Liver (tissue), 9 donors: ENCODE measurements around the gene TGFBR1. TPM values are rescaled to one million over a fixed set of nuclear protein-coding genes. Genes with fewer than 3 reads are reported as not detected.

Experiments
- DNase-seq: peaks from one replicate; pipeline ENCODE4 v3.0.0-alpha.2; 2017; ENCODE audit warnings: low spot score
- H3K27ac ChIP-seq, 2 donors: one replicate each; pipeline ENCODE4 v1.7.0; 2013; ENCODE audit warnings: inconsistent platforms in 2 of 2, low read length in 2 of 2, control low read depth in 1 of 2, low read depth in 1 of 2, mild to moderate bottlenecking in 1 of 2
- H3K27me3 ChIP-seq, 4 donors: one replicate each; pipeline versions ENCODE4 v1.6.1 to v1.7.0; 2013; ENCODE audit warnings: low read length in 3 of 4, inconsistent platforms in 1 of 4, mild to moderate bottlenecking in 1 of 4, moderate library complexity in 1 of 4; ENCODE audit not compliant: control insufficient read depth in 4 of 4, insufficient read depth in 4 of 4
- H3K36me3 ChIP-seq, 4 donors: one replicate each; pipeline versions ENCODE4 v1.6.1 to v1.7.0; 2013; ENCODE audit warnings: low read length in 3 of 4, mild to moderate bottlenecking in 3 of 4, low read depth in 1 of 4, moderate library complexity in 1 of 4; ENCODE audit not compliant: control insufficient read depth in 4 of 4, insufficient read depth in 3 of 4
- H3K4me1 ChIP-seq, 4 donors: one replicate each; pipeline versions ENCODE4 v1.6.1 to v1.7.0; 2013; ENCODE audit warnings: low read length in 3 of 4, mild to moderate bottlenecking in 3 of 4, moderate library complexity in 1 of 4; ENCODE audit not compliant: control insufficient read depth in 4 of 4, insufficient read depth in 4 of 4
- H3K4me3 ChIP-seq, 3 donors: one replicate each; pipeline versions ENCODE4 v1.6.1 to v1.7.0; 2013; ENCODE audit warnings: low read length in 3 of 3, control low read depth in 1 of 3, low read depth in 1 of 3, mild to moderate bottlenecking in 1 of 3
- H3K9ac ChIP-seq, 2 donors: one replicate each; pipeline ENCODE4 v1.7.0; 2013; ENCODE audit warnings: low read length in 2 of 2, mild to moderate bottlenecking in 2 of 2, moderate library complexity in 2 of 2, control low read depth in 1 of 2, low read depth in 1 of 2
- H3K9me3 ChIP-seq, 4 donors: one replicate each; pipeline versions ENCODE4 v1.6.1 to v1.7.0; 2013; ENCODE audit warnings: low read length in 3 of 4; ENCODE audit not compliant: control insufficient read depth in 4 of 4
- ATF3 ChIP-seq: IDR thresholded peaks from 2 replicates; pipeline ENCODE4 v1.6.1; 2016; ENCODE audit warnings: antibody characterized with exemption
- EGR1 ChIP-seq, 2 donors: IDR thresholded peaks; 2 replicates each; pipeline ENCODE4 v1.6.1; 2016 to 2018; ENCODE audit warnings: antibody characterized with exemption in 2 of 2, low read depth in 2 of 2
- FOXA1 ChIP-seq: IDR thresholded peaks from 2 replicates; pipeline ENCODE4 v1.6.1; 2016; ENCODE audit warnings: antibody characterized with exemption
- FOXA2 ChIP-seq: IDR thresholded peaks from 2 replicates; pipeline ENCODE4 v1.6.1; 2016; ENCODE audit warnings: antibody characterized with exemption
- GABPA ChIP-seq, 2 donors: IDR thresholded peaks in 1 of 2; conservative IDR thresholded peaks in 1 of 2; 2 replicates each; pipeline ENCODE4 v1.6.1; 2016; ENCODE audit warnings: antibody characterized with exemption in 2 of 2, mild to moderate bottlenecking in 1 of 2, moderate library complexity in 1 of 2
- HNF4A ChIP-seq, 2 donors: conservative IDR thresholded peaks; 2 replicates each; pipeline ENCODE4 v1.6.1; 2016; ENCODE audit warnings: antibody characterized with exemption in 2 of 2, mild to moderate bottlenecking in 2 of 2
- HNF4G ChIP-seq: IDR thresholded peaks from 2 replicates; pipeline ENCODE4 v1.6.1; 2016; ENCODE audit warnings: antibody characterized with exemption
- JUND ChIP-seq, 2 donors: IDR thresholded peaks; 2 replicates each; pipeline ENCODE4 v1.6.1; 2016; ENCODE audit warnings: antibody characterized with exemption in 2 of 2
- MAX ChIP-seq: IDR thresholded peaks from 2 replicates; pipeline ENCODE4 v1.6.1; 2016; ENCODE audit warnings: antibody characterized with exemption
- NR2F2 ChIP-seq: IDR thresholded peaks from 2 replicates; pipeline ENCODE4 v1.6.1; 2016; ENCODE audit warnings: antibody characterized with exemption
- RAD21 ChIP-seq, 2 donors: IDR thresholded peaks; 2 replicates each; pipeline ENCODE4 v1.6.1; 2016; ENCODE audit warnings: antibody characterized with exemption in 2 of 2, mild to moderate bottlenecking in 2 of 2
- RXRA ChIP-seq, 2 donors: IDR thresholded peaks; 2 replicates each; pipeline ENCODE4 v1.6.1; 2017 to 2018; ENCODE audit warnings: antibody characterized with exemption in 2 of 2, mild to moderate bottlenecking in 1 of 2
- SP1 ChIP-seq: IDR thresholded peaks from 2 replicates; pipeline ENCODE4 v1.6.1; 2018; ENCODE audit warnings: antibody characterized with exemption, mild to moderate bottlenecking
- TAF1 ChIP-seq: conservative IDR thresholded peaks from 2 replicates; pipeline ENCODE4 v1.6.1; 2016; ENCODE audit warnings: antibody characterized with exemption, mild to moderate bottlenecking
- WGBS: extraction: QIAGEN DNeasy Blood & Tissue Kit; methylation state at CpG from one replicate; pipeline ENCODE4 v1.1.7; 2013; 5-methylcytosine and 5-hydroxymethylcytosine counted together
- polyA plus RNA-seq, 2 donors: library from polyadenylated mRNA; stranded (reverse) in 1 of 2; unstranded in 1 of 2; fragments of 200-250 nt in 1 of 2; fragments of >200 nt in 1 of 2; fragmentation: Nextera tagmentation in 1 of 2; extraction: Ambion mirVana in 1 of 2; gene quantifications; one replicate each; pipeline versions ENCODE4 v1.2.1 to v1.2.3, GENCODE V29; 2013 to 2015
- total RNA-seq, 2 donors: library from RNA; depleted of rRNA; stranded (reverse); fragments of >200 nt; gene quantifications; one replicate each; pipeline ENCODE4 v1.2.3, GENCODE V29; 2014
- TF ChIP-seq, protein P1 (sequence below): fragments of 150-350 bp; IDR thresholded peaks from 2 replicates; pipeline ENCODE4 v1.5.1; 2017; ENCODE audit warnings: improper control_type of control experiment, low read depth, low read length; ENCODE audit not compliant: missing input control
- TF ChIP-seq, protein P2 (sequence below): IDR thresholded peaks from 2 replicates; pipeline ENCODE4 v1.6.1; 2016; ENCODE audit warnings: antibody characterized with exemption, mild to moderate bottlenecking
- TF ChIP-seq, protein P3 (sequence below): IDR thresholded peaks from 2 replicates; pipeline ENCODE4 v1.6.1; 2016; ENCODE audit warnings: antibody characterized with exemption
- donor health status: healthy.
- donor health status: healthy.
- donor health status: healthy.
- donor health status: healthy.
- donor health status: healthy.

TGFBR1 gene
- total and polyA plus RNA-seq, 4 donors, result 3.1 to 18.2 (median 11.0) TPM

GRCh38 chr9:99166149-99166548, 61.2 kb downstream of the TGFBR1 start:
- H3K4me3 ChIP-seq, result no peak overlapping the region
- no peaks in the 10 kb centered on the region for H3K27me3 ChIP-seq
- no peak overlapping the region for H3K9ac ChIP-seq
- 88% methylated on average over 2 of the region's 2 CpGs for WGBS
- no peak for TF ChIP-seq TAF1
- no peak for TF ChIP-seq ATF3
- no peak for TF ChIP-seq HNF4G
- no peak for TF ChIP-seq NR2F2
- TF ChIP-seq RXRA (IDR thresholded peaks at IDR 0.05), result no peak
- no peak for TF ChIP-seq GABPA (IDR thresholded peaks at IDR 0.05 in 1 of 2, conservative IDR thresholded peaks at IDR 0.05 in 1 of 2)
- TF ChIP-seq EGR1 (IDR thresholded peaks at IDR 0.05; ENCODE audit: low read depth in 2 of 2), result no peak
- TF ChIP-seq SP1, result no peak
- TF ChIP-seq HNF4A (conservative IDR thresholded peaks at IDR 0.05), result no peak
- H3K27ac ChIP-seq, result no peak overlapping the region
- DNase-seq, result no peak
- H3K4me1 ChIP-seq, result no peaks in the 10 kb centered on the region
- no peaks in the 10 kb centered on the region for H3K36me3 ChIP-seq
- H3K9me3 ChIP-seq, result no peaks in the 10 kb centered on the region

- H3K36me3 ChIP-seq, result no peaks in the 10 kb centered on the region
These were observed 62.2 kb downstream of the TGFBR1 start for GRCh38 chr9:99167119-99167518.

DNA sequence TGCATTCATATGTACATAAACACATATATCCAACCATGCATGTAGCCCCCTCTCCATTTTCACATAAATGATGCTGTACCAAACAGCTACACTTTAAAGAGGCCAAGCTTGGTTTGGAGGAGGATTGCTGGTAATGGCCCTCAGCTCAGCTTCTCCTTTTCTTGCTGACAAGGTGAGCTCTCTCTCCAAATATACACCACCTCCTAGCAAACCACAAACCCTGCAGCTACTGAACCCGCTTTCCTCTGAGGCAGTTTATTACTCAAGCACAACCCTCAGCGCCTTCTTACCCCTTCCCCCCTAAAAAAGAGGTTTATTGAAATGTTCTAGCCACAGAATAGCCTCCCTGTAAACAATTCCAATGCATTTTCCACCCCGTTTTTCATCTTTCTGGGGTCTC, 62.8 kb downstream of the TGFBR1 start:
- H3K9ac ChIP-seq, result no peak overlapping the region
- H3K9me3 ChIP-seq, result no peaks in the 10 kb centered on the region
- H3K27ac ChIP-seq, result no peak overlapping the region
- WGBS, result 64% methylated on average over 3 of the region's 3 CpGs
- no peak for TF ChIP-seq SP1
- no peaks in the 10 kb centered on the region for H3K27me3 ChIP-seq
- DNase-seq, result no peak
- no peaks in the 10 kb centered on the region for H3K36me3 ChIP-seq
- H3K4me1 ChIP-seq, result no peaks in the 10 kb centered on the region
- H3K4me3 ChIP-seq, result no peak overlapping the region

More at GRCh38 chr9:99167119-99167518, 62.2 kb downstream of the TGFBR1 start:
- no peak overlapping the region for H3K27ac ChIP-seq
- H3K27me3 ChIP-seq, result no peaks in the 10 kb centered on the region
- 71% methylated on average over 4 of the region's 4 CpGs for WGBS
- H3K9ac ChIP-seq, result no peak overlapping the region
- TF ChIP-seq TAF1, result no peak
- H3K4me3 ChIP-seq, result no peak overlapping the region
- no peaks in the 10 kb centered on the region for H3K4me1 ChIP-seq
- H3K9me3 ChIP-seq, result no peaks in the 10 kb centered on the region
- DNase-seq, result no peak

DNA sequence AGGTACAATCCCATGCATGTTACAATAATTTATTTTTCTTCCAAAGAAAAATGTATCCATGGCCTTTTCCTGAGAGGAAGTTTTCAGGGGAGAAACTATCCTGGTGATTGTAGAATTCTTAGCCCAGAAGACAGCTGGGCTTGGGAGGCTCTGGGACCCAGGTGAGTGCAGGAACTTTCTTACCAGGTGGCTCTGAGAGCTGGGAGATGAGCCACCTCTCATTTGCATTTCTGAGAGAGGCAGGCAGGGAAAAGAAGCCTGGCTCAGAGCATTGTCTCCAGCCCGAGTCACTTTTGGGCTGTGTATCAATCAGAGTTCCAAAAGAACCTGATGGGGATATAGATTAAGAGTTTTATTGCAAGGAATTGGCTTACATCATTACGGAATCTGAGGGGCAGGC, 64.2 kb downstream of the TGFBR1 start:
- Histone ChIP-seq H3K4me3 (no peak overlapping the region), H3K9ac (no peak overlapping the region), H3K4me1 (no peaks in the 10 kb centered on the region), H3K9me3 (no peaks in the 10 kb centered on the region), H3K27me3 (no peaks in the 10 kb centered on the region), H3K27ac (no peak overlapping the region), H3K36me3 (no peaks in the 10 kb centered on the region)
- no peak for DNase-seq
- 73% methylated on average over 2 of the region's 2 CpGs for WGBS
- no peak for TF ChIP-seq FOXA2
- no peak for TF ChIP-seq GABPA (IDR thresholded peaks at IDR 0.05 in 1 of 2, conservative IDR thresholded peaks at IDR 0.05 in 1 of 2)
- TF ChIP-seq, protein P1, sequence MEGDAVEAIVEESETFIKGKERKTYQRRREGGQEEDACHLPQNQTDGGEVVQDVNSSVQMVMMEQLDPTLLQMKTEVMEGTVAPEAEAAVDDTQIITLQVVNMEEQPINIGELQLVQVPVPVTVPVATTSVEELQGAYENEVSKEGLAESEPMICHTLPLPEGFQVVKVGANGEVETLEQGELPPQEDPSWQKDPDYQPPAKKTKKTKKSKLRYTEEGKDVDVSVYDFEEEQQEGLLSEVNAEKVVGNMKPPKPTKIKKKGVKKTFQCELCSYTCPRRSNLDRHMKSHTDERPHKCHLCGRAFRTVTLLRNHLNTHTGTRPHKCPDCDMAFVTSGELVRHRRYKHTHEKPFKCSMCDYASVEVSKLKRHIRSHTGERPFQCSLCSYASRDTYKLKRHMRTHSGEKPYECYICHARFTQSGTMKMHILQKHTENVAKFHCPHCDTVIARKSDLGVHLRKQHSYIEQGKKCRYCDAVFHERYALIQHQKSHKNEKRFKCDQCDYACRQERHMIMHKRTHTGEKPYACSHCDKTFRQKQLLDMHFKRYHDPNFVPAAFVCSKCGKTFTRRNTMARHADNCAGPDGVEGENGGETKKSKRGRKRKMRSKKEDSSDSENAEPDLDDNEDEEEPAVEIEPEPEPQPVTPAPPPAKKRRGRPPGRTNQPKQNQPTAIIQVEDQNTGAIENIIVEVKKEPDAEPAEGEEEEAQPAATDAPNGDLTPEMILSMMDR, result no peak
- no peak for TF ChIP-seq JUND (IDR thresholded peaks at IDR 0.05)
- no peak for TF ChIP-seq EGR1 (IDR thresholded peaks at IDR 0.05; ENCODE audit: low read depth in 2 of 2)
- TF ChIP-seq SP1, result no peak
- TF ChIP-seq HNF4A (conservative IDR thresholded peaks at IDR 0.05), result no peak
- TF ChIP-seq, protein P2, sequence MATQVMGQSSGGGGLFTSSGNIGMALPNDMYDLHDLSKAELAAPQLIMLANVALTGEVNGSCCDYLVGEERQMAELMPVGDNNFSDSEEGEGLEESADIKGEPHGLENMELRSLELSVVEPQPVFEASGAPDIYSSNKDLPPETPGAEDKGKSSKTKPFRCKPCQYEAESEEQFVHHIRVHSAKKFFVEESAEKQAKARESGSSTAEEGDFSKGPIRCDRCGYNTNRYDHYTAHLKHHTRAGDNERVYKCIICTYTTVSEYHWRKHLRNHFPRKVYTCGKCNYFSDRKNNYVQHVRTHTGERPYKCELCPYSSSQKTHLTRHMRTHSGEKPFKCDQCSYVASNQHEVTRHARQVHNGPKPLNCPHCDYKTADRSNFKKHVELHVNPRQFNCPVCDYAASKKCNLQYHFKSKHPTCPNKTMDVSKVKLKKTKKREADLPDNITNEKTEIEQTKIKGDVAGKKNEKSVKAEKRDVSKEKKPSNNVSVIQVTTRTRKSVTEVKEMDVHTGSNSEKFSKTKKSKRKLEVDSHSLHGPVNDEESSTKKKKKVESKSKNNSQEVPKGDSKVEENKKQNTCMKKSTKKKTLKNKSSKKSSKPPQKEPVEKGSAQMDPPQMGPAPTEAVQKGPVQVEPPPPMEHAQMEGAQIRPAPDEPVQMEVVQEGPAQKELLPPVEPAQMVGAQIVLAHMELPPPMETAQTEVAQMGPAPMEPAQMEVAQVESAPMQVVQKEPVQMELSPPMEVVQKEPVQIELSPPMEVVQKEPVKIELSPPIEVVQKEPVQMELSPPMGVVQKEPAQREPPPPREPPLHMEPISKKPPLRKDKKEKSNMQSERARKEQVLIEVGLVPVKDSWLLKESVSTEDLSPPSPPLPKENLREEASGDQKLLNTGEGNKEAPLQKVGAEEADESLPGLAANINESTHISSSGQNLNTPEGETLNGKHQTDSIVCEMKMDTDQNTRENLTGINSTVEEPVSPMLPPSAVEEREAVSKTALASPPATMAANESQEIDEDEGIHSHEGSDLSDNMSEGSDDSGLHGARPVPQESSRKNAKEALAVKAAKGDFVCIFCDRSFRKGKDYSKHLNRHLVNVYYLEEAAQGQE, result no peak
- TF ChIP-seq HNF4G, result no peak
- TF ChIP-seq, protein P3, sequence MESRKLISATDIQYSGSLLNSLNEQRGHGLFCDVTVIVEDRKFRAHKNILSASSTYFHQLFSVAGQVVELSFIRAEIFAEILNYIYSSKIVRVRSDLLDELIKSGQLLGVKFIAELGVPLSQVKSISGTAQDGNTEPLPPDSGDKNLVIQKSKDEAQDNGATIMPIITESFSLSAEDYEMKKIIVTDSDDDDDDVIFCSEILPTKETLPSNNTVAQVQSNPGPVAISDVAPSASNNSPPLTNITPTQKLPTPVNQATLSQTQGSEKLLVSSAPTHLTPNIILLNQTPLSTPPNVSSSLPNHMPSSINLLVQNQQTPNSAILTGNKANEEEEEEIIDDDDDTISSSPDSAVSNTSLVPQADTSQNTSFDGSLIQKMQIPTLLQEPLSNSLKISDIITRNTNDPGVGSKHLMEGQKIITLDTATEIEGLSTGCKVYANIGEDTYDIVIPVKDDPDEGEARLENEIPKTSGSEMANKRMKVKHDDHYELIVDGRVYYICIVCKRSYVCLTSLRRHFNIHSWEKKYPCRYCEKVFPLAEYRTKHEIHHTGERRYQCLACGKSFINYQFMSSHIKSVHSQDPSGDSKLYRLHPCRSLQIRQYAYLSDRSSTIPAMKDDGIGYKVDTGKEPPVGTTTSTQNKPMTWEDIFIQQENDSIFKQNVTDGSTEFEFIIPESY, result no peak
- TF ChIP-seq RAD21 (IDR thresholded peaks at IDR 0.05), result no peak
- TF ChIP-seq MAX, result no peak
- TF ChIP-seq FOXA1, result no peak
